Karpas-422 (cell line): ENCODE data around the gene TNS3. TPM values are rescaled to one million over a fixed set of nuclear protein-coding genes. Genes with fewer than 3 reads are reported as not detected.
"Not testable (repeated sequence)": the region's sequence is repeated elsewhere in the genome, so short reads cannot be mapped to it uniquely, and the experiment has no call there.

Source experiments
- DNase-seq: peaks from one replicate; pipeline ENCODE4 v3.0.0-alpha.2; 2015
- H2AFZ ChIP-seq: fragments of 200-600 bp; sonication (generic); 2 replicates; pipeline ENCODE4 v1.6.1; 2014; ENCODE audit warnings: antibody characterized with exemption, low read length, mixed read lengths
- H3K27ac ChIP-seq: fragments of 200-600 bp; sonication (generic); 2 replicates; pipeline ENCODE4 v1.5.1; 2014; ENCODE audit warnings: mild to moderate bottlenecking, low read length, moderate library complexity
- H3K27me3 ChIP-seq: fragments of 200-600 bp; sonication (generic); 2 replicates; pipeline ENCODE4 v1.6.1; 2014; ENCODE audit warnings: low read length, mixed read lengths
- H3K36me3 ChIP-seq: fragments of 200-600 bp; sonication (generic); 2 replicates; pipeline ENCODE4 v1.6.1; 2014; ENCODE audit warnings: low read length, mixed read lengths; ENCODE audit not compliant: insufficient read depth
- H3K4me1 ChIP-seq: fragments of 200-600 bp; sonication (generic); 2 replicates; pipeline ENCODE4 v1.6.1; 2014; ENCODE audit warnings: mild to moderate bottlenecking, low read length, mixed read lengths
- H3K4me2 ChIP-seq: fragments of 200-600 bp; sonication (generic); 2 replicates; pipeline ENCODE4 v1.6.1; 2014; ENCODE audit warnings: low read length, low read depth, mild to moderate bottlenecking; ENCODE audit not compliant: poor library complexity, severe bottlenecking
- H3K4me3 ChIP-seq: fragments of 200-600 bp; sonication (generic); 2 replicates; pipeline ENCODE4 v1.5.1; 2014; ENCODE audit warnings: mild to moderate bottlenecking, antibody characterized with exemption, low read length, mixed read lengths
- H3K79me2 ChIP-seq: fragments of 200-600 bp; sonication (generic); 2 replicates; pipeline ENCODE4 v1.6.1; 2014; ENCODE audit warnings: mild to moderate bottlenecking, low read length, mixed read lengths
- H3K9ac ChIP-seq: fragments of 200-600 bp; sonication (generic); 2 replicates; pipeline ENCODE4 v1.6.0; 2014; ENCODE audit warnings: low read length
- H3K9me2 ChIP-seq: fragments of 200-600 bp; sonication (generic), shearing (Covaris generic); replicated peaks from 2 replicates; pipeline ENCODE4 v1.6.0; 2014; ENCODE audit warnings: mild to moderate bottlenecking, low read length, moderate library complexity; ENCODE audit not compliant: insufficient read depth
- H3K9me3 ChIP-seq: fragments of 300-700, 200-600 bp; sonication (generic); 2 replicates; pipeline ENCODE4 v1.6.1; 2014; ENCODE audit warnings: low read length, mixed read lengths
- H4K20me1 ChIP-seq: fragments of 200-600 bp; sonication (generic); 2 replicates; pipeline ENCODE4 v1.6.1; 2014; ENCODE audit warnings: mild to moderate bottlenecking, antibody characterized with exemption, low read length, low read depth; ENCODE audit not compliant: insufficient read depth
- total RNA-seq: library from RNA; depleted of rRNA; stranded (reverse); fragments of >200 nt; shearing (Covaris generic); gene quantifications from 2 replicates; pipeline ENCODE4 v1.2.3, GENCODE V29; 2014; ENCODE audit warnings: low replicate concordance

Gene TNS3
- total RNA-seq, 1 experiment from 2014 or later: 56.6 TPM

DNA sequence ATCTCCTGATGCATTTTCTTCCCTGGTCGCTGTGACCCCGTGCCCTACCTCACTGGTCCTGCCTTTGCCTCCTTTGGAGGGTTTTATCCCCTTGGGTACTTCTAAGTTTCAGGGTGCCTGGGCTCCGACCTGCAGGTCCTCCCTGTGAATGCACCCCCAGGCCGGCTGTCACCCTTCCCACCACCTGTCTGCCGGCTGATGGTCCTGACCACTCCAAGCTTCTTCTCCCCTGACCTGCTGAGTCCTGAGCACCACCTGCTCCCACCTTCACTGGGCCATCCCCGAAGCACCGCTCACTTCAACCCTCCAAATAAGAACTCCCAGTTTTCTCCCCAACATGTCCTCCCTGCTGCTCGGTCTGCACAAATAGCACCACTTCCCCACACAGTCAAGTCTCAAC, 33.4 kb downstream of the TNS3 start:
- H3K4me2 ChIP-seq: no peak overlapping the region
- H4K20me1 ChIP-seq: 0 out of 2 replicates have a peak, but pooled peaks cover 6% of the 10 kb centered on the region
- H3K27ac ChIP-seq: no peak overlapping the region
- no peak overlapping the region for H2AFZ ChIP-seq
- H3K79me2 ChIP-seq: peaks cover 98% of the 10 kb centered on the region
- peak; percentile 38 for DNase-seq
- H3K27me3 ChIP-seq: no peaks in the 10 kb centered on the region
- no peak overlapping the region for H3K9ac ChIP-seq
- no peaks in the 10 kb centered on the region for H3K9me2 ChIP-seq
- no peaks in the 10 kb centered on the region for H3K9me3 ChIP-seq
- peaks cover 2% of the 10 kb centered on the region; the same call in 1 of the 2 replicates for H3K36me3 ChIP-seq
- peaks cover 29% of the 10 kb centered on the region for H3K4me1 ChIP-seq
- H3K4me3 ChIP-seq: no peak overlapping the region

DNA sequence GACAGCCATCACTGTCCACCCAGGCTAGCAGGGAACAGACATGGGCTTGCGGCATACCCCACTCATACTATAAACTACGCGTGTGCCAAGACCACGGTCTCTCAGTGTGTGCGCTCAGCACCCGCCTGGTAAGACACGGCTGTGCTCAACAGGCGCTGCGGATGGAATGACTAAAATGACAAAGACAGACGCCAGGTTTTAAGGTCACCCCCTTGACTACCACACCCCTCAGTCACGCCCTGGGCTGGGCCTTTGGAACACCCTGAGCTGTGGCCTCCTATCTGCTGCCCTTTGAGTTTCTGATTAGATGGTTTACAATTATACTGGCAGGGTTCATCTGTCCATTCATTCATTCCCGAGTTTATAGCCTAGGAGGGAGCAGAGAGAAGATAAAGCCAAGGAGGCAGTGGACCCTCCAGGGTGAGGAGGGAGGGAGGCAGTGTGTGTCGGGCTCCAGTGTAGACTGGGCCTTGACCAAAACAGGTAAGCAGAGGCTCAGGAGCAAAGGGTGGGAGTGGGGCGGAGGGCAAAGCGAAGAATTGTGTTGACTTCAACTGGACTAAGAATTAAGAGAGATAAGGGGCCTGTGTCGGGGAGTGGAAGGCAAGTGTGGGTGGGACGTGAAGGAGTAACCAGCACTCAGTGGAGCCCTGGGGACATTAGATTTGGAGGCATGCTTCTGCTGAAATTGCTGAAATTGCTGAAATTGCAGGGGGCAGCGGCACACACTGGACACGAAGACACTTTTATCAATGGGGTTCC, 35.0 kb downstream of the TNS3 start:
- H4K20me1 ChIP-seq: 0 out of 2 replicates have a peak, but pooled peaks cover 8% of the 10 kb centered on the region
- H3K79me2 ChIP-seq: peaks cover 98% of the 10 kb centered on the region

DNA sequence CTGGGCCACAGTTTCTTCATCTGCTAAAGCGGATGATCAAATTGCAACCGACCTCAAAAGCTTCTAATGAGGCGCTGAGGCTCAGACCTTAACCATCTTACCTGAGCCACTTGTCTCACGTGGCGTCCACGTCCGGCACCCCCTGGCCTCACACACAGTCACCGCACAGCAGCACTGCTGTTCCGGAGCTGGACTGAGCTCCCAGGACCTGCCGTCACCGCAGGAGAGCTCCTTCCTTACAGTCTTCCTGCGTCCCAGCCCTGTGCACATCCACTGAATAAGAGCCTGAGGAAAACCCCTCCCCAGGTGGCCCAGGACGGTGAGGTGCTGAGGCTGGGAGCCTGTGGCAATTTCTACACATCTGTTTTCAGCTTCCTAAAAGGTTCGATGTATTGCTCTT, 35.7 kb downstream of the TNS3 start:
- H3K4me2 ChIP-seq: no peak overlapping the region
- 0 out of 2 replicates have a peak, but pooled peaks cover 8% of the 10 kb centered on the region for H4K20me1 ChIP-seq
- no peaks in the 10 kb centered on the region for H3K9me3 ChIP-seq
- peaks cover 98% of the 10 kb centered on the region for H3K79me2 ChIP-seq
- H3K27me3 ChIP-seq: no peaks in the 10 kb centered on the region
- no peak overlapping the region for H3K4me3 ChIP-seq
- 0 out of 2 replicates have a peak, but pooled peaks cover 2% of the 10 kb centered on the region for H3K36me3 ChIP-seq
- no peak overlapping the region for H2AFZ ChIP-seq
- DNase-seq: no peak
- H3K9me2 ChIP-seq: no peaks in the 10 kb centered on the region
- no peak overlapping the region for H3K27ac ChIP-seq
- H3K9ac ChIP-seq: no peak overlapping the region
- H3K4me1 ChIP-seq: peaks cover 18% of the 10 kb centered on the region

More for the DNA sequence above, 35.0 kb downstream of the TNS3 start:
- Histone ChIP-seq H2AFZ (no peak overlapping the region), H3K27me3 (no peaks in the 10 kb centered on the region), H3K4me1 (peaks cover 18% of the 10 kb centered on the region), H3K4me2 (no peak overlapping the region), H3K9ac (no peak overlapping the region), H3K36me3 (0 out of 2 replicates have a peak, but pooled peaks cover 2% of the 10 kb centered on the region), H3K4me3 (no peak overlapping the region), H3K27ac (no peak overlapping the region), H3K9me2 (no peaks in the 10 kb centered on the region), H3K9me3 (no peaks in the 10 kb centered on the region)
- DNase-seq: no peak

DNA sequence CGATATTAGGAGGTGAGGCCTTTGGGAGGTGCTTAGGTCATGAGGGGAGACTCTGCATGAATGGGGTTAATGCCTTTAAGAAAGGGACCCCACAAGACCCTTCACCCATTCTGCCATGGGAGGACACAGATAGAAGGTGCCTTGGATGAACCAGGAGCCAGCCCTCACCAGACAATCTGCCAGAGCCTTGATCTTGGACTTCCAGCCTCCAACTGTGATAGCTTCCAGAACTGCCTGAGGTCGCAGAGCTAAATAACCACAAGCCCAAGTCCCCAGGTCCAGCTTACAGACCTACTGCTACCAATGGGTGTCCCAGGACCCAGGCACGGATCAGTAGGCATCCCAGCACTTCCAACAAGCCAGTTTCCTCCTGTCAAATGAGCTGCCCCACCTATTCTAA, 37.5 kb downstream of the TNS3 start:
- Histone ChIP-seq H3K27ac (no peak overlapping the region), H4K20me1 (0 out of 2 replicates have a peak, but pooled peaks cover 8% of the 10 kb centered on the region), H2AFZ (no peak overlapping the region), H3K9ac (no peak overlapping the region), H3K4me1 (peaks cover 18% of the 10 kb centered on the region), H3K9me3 (no peaks in the 10 kb centered on the region), H3K36me3 (no peaks in the 10 kb centered on the region), H3K4me2 (no peak overlapping the region), H3K79me2 (peaks cover 100% of the 10 kb centered on the region), H3K27me3 (no peaks in the 10 kb centered on the region), H3K9me2 (no peaks in the 10 kb centered on the region), H3K4me3 (no peak overlapping the region)
- DNase-seq: no peak

- H3K4me1 ChIP-seq: peaks cover 18% of the 10 kb centered on the region
- no peaks in the 10 kb centered on the region for H3K27me3 ChIP-seq
- 0 out of 2 replicates have a peak, but pooled peaks cover 8% of the 10 kb centered on the region for H4K20me1 ChIP-seq
- no peaks in the 10 kb centered on the region for H3K9me2 ChIP-seq
- no peak overlapping the region for H3K4me3 ChIP-seq
- H3K9me3 ChIP-seq: no peaks in the 10 kb centered on the region
- no peak overlapping the region for H3K9ac ChIP-seq
- peaks cover 100% of the 10 kb centered on the region for H3K79me2 ChIP-seq
- H3K4me2 ChIP-seq: no peak overlapping the region
- no peaks in the 10 kb centered on the region for H3K36me3 ChIP-seq
- no peak overlapping the region; the same call in 1 of the 2 replicates for H3K27ac ChIP-seq
- peak; percentile 42 for DNase-seq
- H2AFZ ChIP-seq: no peak overlapping the region
These were observed 38.2 kb downstream of the TNS3 start for GRCh38 chr7:47543714-47544113.

- Histone ChIP-seq H3K9me3 (no peaks in the 10 kb centered on the region), H4K20me1 (0 out of 2 replicates have a peak, but pooled peaks cover 8% of the 10 kb centered on the region), H2AFZ (no peak overlapping the region), H3K27ac (no peak overlapping the region), H3K27me3 (no peaks in the 10 kb centered on the region), H3K36me3 (no peaks in the 10 kb centered on the region), H3K4me1 (peaks cover 18% of the 10 kb centered on the region), H3K9ac (no peak overlapping the region), H3K9me2 (no peaks in the 10 kb centered on the region), H3K4me3 (no peak overlapping the region), H3K79me2 (peaks cover 100% of the 10 kb centered on the region), H3K4me2 (no peak overlapping the region)
- DNase-seq: peak; percentile 33
These were observed 38.9 kb downstream of the TNS3 start for GRCh38 chr7:47543056-47543455.

DNA sequence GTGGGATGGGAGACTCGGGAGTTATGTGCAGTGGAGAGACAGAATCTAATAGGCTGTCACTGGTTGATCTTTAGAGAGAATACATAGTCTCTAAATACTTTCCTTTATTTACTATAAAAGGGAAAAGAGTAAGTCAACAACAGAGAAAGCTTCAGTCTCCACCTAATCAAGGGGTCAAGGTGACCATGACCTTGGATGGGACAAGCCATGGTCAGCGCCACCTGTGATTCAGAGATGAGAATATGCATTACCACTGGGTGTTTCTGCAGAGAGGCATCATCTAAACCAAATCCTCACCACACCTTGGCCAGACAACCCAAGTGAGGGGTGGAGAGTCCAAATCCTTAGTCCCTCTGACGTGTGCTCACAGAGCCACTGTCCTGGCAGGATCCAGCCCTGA, 39.9 kb downstream of the TNS3 start:
- Histone ChIP-seq H3K4me1 (peaks cover 18% of the 10 kb centered on the region), H3K27me3 (no peaks in the 10 kb centered on the region), H3K9me3 (no peaks in the 10 kb centered on the region), H4K20me1 (0 out of 2 replicates have a peak, but pooled peaks cover 8% of the 10 kb centered on the region), H2AFZ (no peak overlapping the region), H3K4me2 (no peak overlapping the region), H3K4me3 (no peak overlapping the region), H3K36me3 (no peaks in the 10 kb centered on the region), H3K9me2 (no peaks in the 10 kb centered on the region), H3K9ac (no peak overlapping the region), H3K27ac (no peak overlapping the region), H3K79me2 (peaks cover 99% of the 10 kb centered on the region)
- DNase-seq: no peak

DNA sequence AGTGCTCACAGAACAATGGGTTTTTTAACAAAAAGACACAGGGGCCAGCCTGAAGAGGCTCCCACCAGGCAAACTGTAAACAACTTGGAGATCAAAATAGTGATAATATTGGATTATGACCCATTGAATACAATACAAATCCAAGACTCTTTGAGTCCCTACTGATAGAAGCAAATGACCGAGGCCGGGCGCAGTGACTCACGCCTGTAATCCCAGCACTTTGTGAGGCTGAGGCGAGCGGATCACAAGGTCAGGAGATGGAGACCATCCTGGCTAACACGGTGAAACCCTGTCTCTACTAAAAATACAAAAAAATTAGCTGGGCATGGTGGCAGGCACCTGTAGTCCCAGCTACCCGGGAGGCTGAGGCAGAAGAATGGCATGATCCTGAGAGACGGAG, 40.4 kb downstream of the TNS3 start:
- H3K36me3 ChIP-seq, H2AFZ ChIP-seq, H3K4me3 ChIP-seq, H3K9me3 ChIP-seq, H3K9me2 ChIP-seq, H3K27ac ChIP-seq, H3K9ac ChIP-seq, H3K27me3 ChIP-seq, H4K20me1 ChIP-seq, DNase-seq, H3K4me2 ChIP-seq: not testable (repeated sequence)
- H3K79me2 ChIP-seq: peaks cover 97% of the 10 kb centered on the region
- H3K4me1 ChIP-seq: peaks cover 18% of the 10 kb centered on the region
